H9 (cell line): ENCODE results near the gene CNTD1. TPM values are rescaled to one million over a fixed set of nuclear protein-coding genes. Genes with fewer than 3 reads are reported as not detected.

Experiments
- DNase-seq: peaks from one replicate; pipeline ENCODE4 v3.0.0-alpha.2; 2017
- H2AFZ ChIP-seq: one replicate; pipeline ENCODE4 v1.6.1; 2013; ENCODE audit warnings: mild to moderate bottlenecking, low read length, control low read depth, moderate library complexity
- H2AK5ac ChIP-seq: 2 replicates; pipeline ENCODE4 v1.6.1; 2013; ENCODE audit warnings: low read length, control low read depth, mixed read lengths; ENCODE audit not compliant: insufficient read length
- H2BK120ac ChIP-seq: one replicate; pipeline ENCODE4 v1.6.1; 2013; ENCODE audit warnings: low read depth, mild to moderate bottlenecking, low read length, control low read depth, inconsistent platforms; ENCODE audit not compliant: poor library complexity, severe bottlenecking
- H2BK12ac ChIP-seq: 2 replicates; pipeline ENCODE4 v1.6.1; 2013; ENCODE audit warnings: low read length, control low read depth, mixed read lengths, low read depth; ENCODE audit not compliant: insufficient read length
- H2BK15ac ChIP-seq: 2 replicates; pipeline ENCODE4 v1.6.1; 2013; ENCODE audit warnings: low read depth, low read length, control low read depth
- H2BK20ac ChIP-seq: one replicate; pipeline ENCODE4 v1.6.1; 2013; ENCODE audit warnings: low read depth, mild to moderate bottlenecking, low read length, control low read depth, inconsistent platforms; ENCODE audit not compliant: poor library complexity, severe bottlenecking
- H2BK5ac ChIP-seq: 2 replicates; pipeline ENCODE4 v1.6.1; 2013; ENCODE audit warnings: low read length, control low read depth, mixed read lengths; ENCODE audit not compliant: insufficient read length
- H3K14ac ChIP-seq: 2 replicates; pipeline ENCODE4 v1.6.1; 2013; ENCODE audit warnings: low read length, control low read depth; ENCODE audit not compliant: insufficient read depth
- H3K18ac ChIP-seq: 2 replicates; pipeline ENCODE4 v1.6.1; 2013; ENCODE audit warnings: low read depth, mild to moderate bottlenecking, mixed read lengths, low read length, control low read depth; ENCODE audit not compliant: insufficient read length
- H3K23ac ChIP-seq: 2 replicates; pipeline ENCODE4 v1.6.1; 2013; ENCODE audit warnings: low read length, control low read depth, mixed read lengths, low read depth; ENCODE audit not compliant: insufficient read length
- H3K23me2 ChIP-seq: 2 replicates; pipeline ENCODE4 v1.6.1; 2013; ENCODE audit warnings: low read depth, mild to moderate bottlenecking, mixed read lengths, low read length, control low read depth; ENCODE audit not compliant: insufficient read length, poor library complexity, severe bottlenecking
- H3K27ac ChIP-seq: 2 replicates; pipeline ENCODE4 v1.5.1; 2013; ENCODE audit warnings: low read length, control low read depth, mixed read lengths, low read depth; ENCODE audit not compliant: insufficient read length
- H3K27me3 ChIP-seq: 2 replicates; pipeline ENCODE4 v1.6.1; 2013; ENCODE audit warnings: low read length, control low read depth, inconsistent platforms; ENCODE audit not compliant: insufficient read depth
- H3K4ac ChIP-seq: 2 replicates; pipeline ENCODE4 v1.6.1; 2013; ENCODE audit warnings: low read depth, mild to moderate bottlenecking, control low read depth, inconsistent platforms, low read length, moderate library complexity
- H3K4me1 ChIP-seq: 2 replicates; pipeline ENCODE4 v1.6.1; 2013; ENCODE audit warnings: low read length, control low read depth, inconsistent platforms; ENCODE audit not compliant: insufficient read depth
- H3K4me2 ChIP-seq: 2 replicates; pipeline ENCODE4 v1.6.1; 2013; ENCODE audit warnings: low read length, control low read depth, mixed read lengths; ENCODE audit not compliant: insufficient read length, insufficient read depth
- H3K56ac ChIP-seq: 2 replicates; pipeline ENCODE4 v1.6.1; 2013; ENCODE audit warnings: low read depth, mild to moderate bottlenecking, mixed read lengths, low read length, control low read depth; ENCODE audit not compliant: insufficient read length
- H3K79me1 ChIP-seq: 2 replicates; pipeline ENCODE4 v1.6.1; 2013; ENCODE audit warnings: low read depth, mild to moderate bottlenecking, moderate library complexity, low read length, control low read depth, inconsistent platforms; ENCODE audit not compliant: insufficient read depth, poor library complexity, severe bottlenecking
- H3K79me2 ChIP-seq: 2 replicates; pipeline ENCODE4 v1.6.1; 2013; ENCODE audit warnings: low read length, control low read depth, inconsistent platforms; ENCODE audit not compliant: insufficient read depth
- H3K9ac ChIP-seq: 2 replicates; pipeline ENCODE4 v1.6.1; 2013; ENCODE audit warnings: low read length, control low read depth, mixed read lengths; ENCODE audit not compliant: insufficient read length; ENCODE audit errors: extremely low read depth
- H3K9me3 ChIP-seq: one replicate; pipeline ENCODE4 v1.6.1; 2013; ENCODE audit warnings: low read depth, low read length, inconsistent platforms; ENCODE audit not compliant: control insufficient read depth
- H3T11ph ChIP-seq: one replicate; pipeline ENCODE4 v1.6.1; 2013; ENCODE audit warnings: mild to moderate bottlenecking, low read length, control low read depth, inconsistent platforms
- H4K20me1 ChIP-seq: one replicate; pipeline ENCODE4 v1.6.1; 2013; ENCODE audit not compliant: control insufficient read depth, insufficient read length, insufficient read depth
- H4K5ac ChIP-seq: 2 replicates; pipeline ENCODE4 v1.6.1; 2013; ENCODE audit warnings: low read depth, mild to moderate bottlenecking, mixed read lengths, low read length, control low read depth; ENCODE audit not compliant: insufficient read length
- H4K8ac ChIP-seq: replicated peaks from 2 replicates; pipeline ENCODE4 v1.6.1; 2013; ENCODE audit warnings: low read length, control low read depth, mixed read lengths, low read depth; ENCODE audit not compliant: insufficient read length
- H4K91ac ChIP-seq: 2 replicates; pipeline ENCODE4 v1.6.1; 2013; ENCODE audit warnings: low read depth, mild to moderate bottlenecking, moderate library complexity, mixed read lengths, low read length, control low read depth; ENCODE audit not compliant: insufficient read length
- H3K27ac Mint-ChIP-seq, 3 experiments: 2 replicates in 2 of 3; 3 replicates in 1 of 3; pipeline ENCODE4 v1.8.0; 2020 to 2021; ENCODE audit warnings: mixed read lengths in 3 of 3, mild to moderate bottlenecking in 1 of 3, moderate library complexity in 1 of 3
- H3K27me3 Mint-ChIP-seq: 2 replicates; pipeline ENCODE4 v1.8.0; 2021; ENCODE audit warnings: low read depth, mild to moderate bottlenecking, moderate library complexity, mixed read lengths
- H3K36me3 Mint-ChIP-seq, 3 experiments: 2 replicates in 2 of 3; 3 replicates in 1 of 3; pipeline ENCODE4 v1.8.0; 2020 to 2021; ENCODE audit warnings: low read depth in 3 of 3, mixed read lengths in 3 of 3; ENCODE audit not compliant: insufficient read depth in 1 of 3
- H3K4me1 Mint-ChIP-seq, 2 experiments: 2 replicates each; pipeline ENCODE4 v1.8.0; 2020; ENCODE audit warnings: mixed read lengths in 2 of 2
- H3K4me3 Mint-ChIP-seq, 2 experiments: 2 replicates in 1 of 2; 3 replicates in 1 of 2; pipeline ENCODE4 v1.8.0; 2020 to 2021; ENCODE audit warnings: mild to moderate bottlenecking in 2 of 2, mixed read lengths in 2 of 2, moderate library complexity in 1 of 2
- H3K9me3 Mint-ChIP-seq, 2 experiments: 2 replicates in 1 of 2; 3 replicates in 1 of 2; pipeline ENCODE4 v1.8.0; 2020; ENCODE audit warnings: mild to moderate bottlenecking in 2 of 2, mixed read lengths in 2 of 2, moderate library complexity in 1 of 2
- WGBS: extraction: QIAGEN DNeasy Blood & Tissue Kit; methylation state at CpG from one replicate; pipeline ENCODE4 v1.1.7; 2013; ENCODE audit warnings: missing lambda C conversion rate, low lambda C conversion rate, mixed read lengths; ENCODE audit not compliant: insufficient read length; ENCODE audit errors: extremely low coverage; 5-methylcytosine and 5-hydroxymethylcytosine counted together
- total RNA-seq: library from RNA; stranded (reverse); gene quantifications from 2 replicates; pipeline ENCODE4 v1.2.1, GENCODE V29; 2021
- TF ChIP-seq, protein P1 (sequence below): fragments of 200-600 bp; sonication (generic); conservative IDR thresholded peaks from 3 replicates; pipeline ENCODE4 v1.8.0; 2021; ENCODE audit warnings: antibody characterized with exemption, mild to moderate bottlenecking

Gene CNTD1
- total RNA-seq, 1 experiment from 2014 or later = not detected

DNA sequence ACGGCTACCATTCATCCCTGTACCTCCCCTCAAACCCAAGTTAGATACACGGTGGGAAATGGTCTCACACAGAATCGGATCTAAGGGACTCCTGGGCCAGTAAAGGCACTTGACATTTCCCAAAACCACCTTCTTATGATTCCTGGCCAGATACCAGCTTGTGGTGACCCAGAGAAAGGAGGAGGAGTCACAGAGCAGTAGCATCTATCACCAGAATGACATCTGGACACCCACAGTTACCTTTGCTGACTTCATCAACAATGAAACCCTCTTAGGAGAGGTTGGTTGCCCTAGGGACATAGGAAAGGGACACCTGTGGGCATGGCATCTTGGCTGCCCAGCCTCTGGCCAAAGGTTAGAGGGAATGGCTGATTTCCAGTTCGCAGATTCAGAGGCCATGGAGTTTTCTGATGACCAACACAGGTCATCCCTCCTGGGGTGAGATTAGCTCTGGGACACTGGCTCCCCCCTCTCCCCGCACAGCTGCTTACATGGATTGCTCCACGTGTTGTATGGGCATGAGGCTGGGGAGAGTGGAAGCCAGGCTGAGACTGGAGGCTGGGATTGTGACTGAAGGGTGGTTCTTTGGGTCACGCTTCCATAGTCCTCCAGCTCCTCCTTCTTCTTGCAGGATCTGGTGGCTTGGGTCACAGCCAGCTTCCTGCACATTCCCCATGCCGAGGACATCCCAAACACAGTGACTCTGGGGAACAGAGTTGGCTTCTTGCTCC lies 51.0 kb downstream of the CNTD1 start:
- Histone ChIP-seq H2BK5ac (no peak overlapping the region), H3K14ac (no peak overlapping the region), H3K18ac (no peak overlapping the region), H3K9me3 (no peaks in the 10 kb centered on the region), H4K20me1 (no peaks in the 10 kb centered on the region), H4K91ac (no peak overlapping the region), H3K9ac (no peak overlapping the region), H2AFZ (no peak overlapping the region), H3K56ac (no peak overlapping the region), H2AK5ac (no peak overlapping the region), H3K23me2 (no peaks in the 10 kb centered on the region), H2BK12ac (no peak overlapping the region), H2BK20ac (no peak overlapping the region), H2BK15ac (no peak overlapping the region), H3K4ac (no peak overlapping the region), H3K4me2 (no peak overlapping the region), H2BK120ac (no peak overlapping the region), H3K79me1 (no peaks in the 10 kb centered on the region), H3K27ac (no peak overlapping the region), H3K23ac (no peak overlapping the region), H4K5ac (no peak overlapping the region), H3T11ph (no peak overlapping the region), H4K8ac (no peak overlapping the region), H3K27me3 (no peaks in the 10 kb centered on the region), H3K4me1 (no peaks in the 10 kb centered on the region), H3K79me2 (no peaks in the 10 kb centered on the region)
- Mint-ChIP-seq H3K36me3 (peaks cover 7 to 13% (median 10%) of the 10 kb centered on the region in 3 experiments; a peak in 6 of 7 replicates), H3K4me1 (peaks cover 6 to 8% of the 10 kb centered on the region in 2 experiments; a peak in 2 of 4 replicates), H3K9me3 (no peaks in the 10 kb centered on the region; a peak in 1 of 5 replicates), H3K27ac (no peak overlapping the region; a peak in 1 of 7 replicates), H3K27me3 (no peaks in the 10 kb centered on the region), H3K4me3 (no peak overlapping the region)
- DNase-seq = no peak
- WGBS = no CpG with 5 or more reads among the region's 8 CpGs
- TF ChIP-seq, protein P1, sequence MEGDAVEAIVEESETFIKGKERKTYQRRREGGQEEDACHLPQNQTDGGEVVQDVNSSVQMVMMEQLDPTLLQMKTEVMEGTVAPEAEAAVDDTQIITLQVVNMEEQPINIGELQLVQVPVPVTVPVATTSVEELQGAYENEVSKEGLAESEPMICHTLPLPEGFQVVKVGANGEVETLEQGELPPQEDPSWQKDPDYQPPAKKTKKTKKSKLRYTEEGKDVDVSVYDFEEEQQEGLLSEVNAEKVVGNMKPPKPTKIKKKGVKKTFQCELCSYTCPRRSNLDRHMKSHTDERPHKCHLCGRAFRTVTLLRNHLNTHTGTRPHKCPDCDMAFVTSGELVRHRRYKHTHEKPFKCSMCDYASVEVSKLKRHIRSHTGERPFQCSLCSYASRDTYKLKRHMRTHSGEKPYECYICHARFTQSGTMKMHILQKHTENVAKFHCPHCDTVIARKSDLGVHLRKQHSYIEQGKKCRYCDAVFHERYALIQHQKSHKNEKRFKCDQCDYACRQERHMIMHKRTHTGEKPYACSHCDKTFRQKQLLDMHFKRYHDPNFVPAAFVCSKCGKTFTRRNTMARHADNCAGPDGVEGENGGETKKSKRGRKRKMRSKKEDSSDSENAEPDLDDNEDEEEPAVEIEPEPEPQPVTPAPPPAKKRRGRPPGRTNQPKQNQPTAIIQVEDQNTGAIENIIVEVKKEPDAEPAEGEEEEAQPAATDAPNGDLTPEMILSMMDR = no peak
